WERI-Rb-1 (cell line): Measurements from ENCODE around the gene NTN4.

Experiments
- DNase-seq: peaks from one replicate; pipeline ENCODE4 v3.0.0-alpha.2; 2020
- H3K27ac ChIP-seq: fragments of 250-450 bp; sonication (Bioruptor Pico); 2 replicates; pipeline ENCODE4 v1.5.1; 2020; ENCODE audit warnings: mild to moderate bottlenecking, moderate library complexity
- H3K27me3 ChIP-seq: fragments of 250-450 bp; sonication (Bioruptor Pico); 2 replicates; pipeline ENCODE4 v1.5.1; 2021; ENCODE audit warnings: mild to moderate bottlenecking, low read depth, moderate library complexity; ENCODE audit not compliant: insufficient read depth, severe bottlenecking
- H3K36me3 ChIP-seq: fragments of 250-450 bp; sonication (Bioruptor Pico); 2 replicates; pipeline ENCODE4 v1.5.1; 2020; ENCODE audit warnings: mild to moderate bottlenecking, moderate library complexity
- H3K4me3 ChIP-seq: 2 replicates; pipeline ENCODE4 v1.5.1; 2011; ENCODE audit warnings: low read depth, mild to moderate bottlenecking, control low read depth, low read length
- H3K9me3 ChIP-seq: fragments of 250-450 bp; sonication (Bioruptor Pico); 2 replicates; pipeline ENCODE4 v1.5.1; 2021; ENCODE audit warnings: mild to moderate bottlenecking, moderate library complexity; ENCODE audit not compliant: severe bottlenecking
- TF ChIP-seq, protein P1 (sequence below): IDR thresholded peaks from 2 replicates; pipeline ENCODE4 v1.5.1; 2011; ENCODE audit warnings: low read depth, mild to moderate bottlenecking, control low read depth, inconsistent platforms, low read length

NTN4 gene

GRCh38 chr12:95790033-95790916 is at the start of gene NTN4:
NTN4 (minus strand) TSS chr12:95790764; CDS start chr12:95790309, 455 bp downstream.
- no peaks in the 10 kb centered on the region for H3K36me3 ChIP-seq
- H3K27me3 ChIP-seq, result no peaks in the 10 kb centered on the region
- peak; percentile 33 for DNase-seq
- TF ChIP-seq, protein P1, sequence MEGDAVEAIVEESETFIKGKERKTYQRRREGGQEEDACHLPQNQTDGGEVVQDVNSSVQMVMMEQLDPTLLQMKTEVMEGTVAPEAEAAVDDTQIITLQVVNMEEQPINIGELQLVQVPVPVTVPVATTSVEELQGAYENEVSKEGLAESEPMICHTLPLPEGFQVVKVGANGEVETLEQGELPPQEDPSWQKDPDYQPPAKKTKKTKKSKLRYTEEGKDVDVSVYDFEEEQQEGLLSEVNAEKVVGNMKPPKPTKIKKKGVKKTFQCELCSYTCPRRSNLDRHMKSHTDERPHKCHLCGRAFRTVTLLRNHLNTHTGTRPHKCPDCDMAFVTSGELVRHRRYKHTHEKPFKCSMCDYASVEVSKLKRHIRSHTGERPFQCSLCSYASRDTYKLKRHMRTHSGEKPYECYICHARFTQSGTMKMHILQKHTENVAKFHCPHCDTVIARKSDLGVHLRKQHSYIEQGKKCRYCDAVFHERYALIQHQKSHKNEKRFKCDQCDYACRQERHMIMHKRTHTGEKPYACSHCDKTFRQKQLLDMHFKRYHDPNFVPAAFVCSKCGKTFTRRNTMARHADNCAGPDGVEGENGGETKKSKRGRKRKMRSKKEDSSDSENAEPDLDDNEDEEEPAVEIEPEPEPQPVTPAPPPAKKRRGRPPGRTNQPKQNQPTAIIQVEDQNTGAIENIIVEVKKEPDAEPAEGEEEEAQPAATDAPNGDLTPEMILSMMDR, result no peak
- no peaks in the 10 kb centered on the region for H3K9me3 ChIP-seq
- peak within 1 kb of the TSS; percentile 48 for H3K4me3 ChIP-seq
- H3K27ac ChIP-seq, result no peak within 1 kb of the TSS

DNA sequence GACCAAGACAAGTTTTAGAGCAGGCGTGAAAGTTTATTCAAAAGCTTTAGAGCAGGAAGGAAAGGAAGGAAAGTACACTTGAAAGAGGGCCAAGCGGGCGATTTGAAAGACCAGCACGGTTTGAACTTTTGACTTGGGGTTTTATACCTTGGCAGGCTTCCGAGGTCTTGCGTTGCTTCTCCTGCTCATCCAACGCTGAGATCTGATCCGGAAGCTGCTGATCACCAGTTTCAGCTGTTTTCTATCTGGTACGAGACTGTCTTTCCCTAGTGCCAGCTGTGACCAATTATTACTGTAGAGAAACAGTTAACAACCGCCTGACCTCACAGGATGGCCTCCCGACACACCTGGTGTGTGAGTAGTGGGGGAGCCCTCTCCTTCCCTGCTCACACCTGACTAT is 47.6 kb upstream of the NTN4 start:
- no peak overlapping the region for H3K4me3 ChIP-seq
- no peak overlapping the region for H3K27ac ChIP-seq
- no peak for DNase-seq
- no peaks in the 10 kb centered on the region for H3K9me3 ChIP-seq
- TF ChIP-seq, protein P1, result no peak
- no peaks in the 10 kb centered on the region for H3K27me3 ChIP-seq
- H3K36me3 ChIP-seq, result no peaks in the 10 kb centered on the region

GRCh38 chr12:95837240-95838038 is 46.9 kb upstream of the NTN4 start:
- Histone ChIP-seq H3K27me3 (no peaks in the 10 kb centered on the region), H3K27ac (no peak overlapping the region), H3K9me3 (no peaks in the 10 kb centered on the region), H3K4me3 (no peak overlapping the region), H3K36me3 (no peaks in the 10 kb centered on the region)
- DNase-seq, result no peak
- TF ChIP-seq, protein P1, result no peak

- H3K4me3 ChIP-seq, result no peak overlapping the region
Observed at GRCh38 chr12:95836630-95837239, 46.2 kb upstream of the NTN4 start.

DNA sequence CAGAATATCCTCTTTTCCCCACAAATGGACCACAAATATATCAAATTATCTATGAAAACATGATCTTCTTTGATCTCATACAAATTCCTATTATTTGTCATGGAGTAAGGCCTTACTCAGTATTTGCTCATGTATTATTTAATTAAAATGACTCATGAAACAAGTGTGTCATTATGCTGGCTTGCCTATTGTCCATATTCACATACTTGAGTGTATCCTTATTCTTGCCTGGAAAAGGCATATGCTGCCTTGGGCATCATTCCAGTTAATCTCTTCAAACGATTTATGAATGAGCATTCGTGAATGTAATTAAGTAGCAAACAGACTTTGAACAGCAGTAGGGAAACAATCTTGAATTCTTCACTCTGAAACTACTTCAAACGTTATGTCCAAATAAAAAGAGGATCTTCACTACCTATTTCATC is 45.6 kb upstream of the NTN4 start:
- Histone ChIP-seq H3K36me3 (no peaks in the 10 kb centered on the region), H3K9me3 (no peaks in the 10 kb centered on the region), H3K27me3 (no peaks in the 10 kb centered on the region), H3K27ac (no peak overlapping the region), H3K4me3 (no peak overlapping the region)
- DNase-seq, result no peak
- TF ChIP-seq, protein P1, result no peak

More at GRCh38 chr12:95836630-95837239, 46.2 kb upstream of the NTN4 start:
- Histone ChIP-seq H3K27ac (no peak overlapping the region), H3K27me3 (no peaks in the 10 kb centered on the region), H3K9me3 (no peaks in the 10 kb centered on the region), H3K36me3 (no peaks in the 10 kb centered on the region)
- TF ChIP-seq, protein P1, result no peak
- DNase-seq, result no peak
